Stimulated activated CD4-positive, alpha-beta T cell treated with anti-CD3 and anti-CD28 coated beads, Interleukin-15, amount 100 ng/mL, for 48 hours (primary cell): ENCODE results near the gene TSN.
A peak's percentile ranks its signal among the peaks of the same experiment; 100 is the strongest.
"Not testable (repeated sequence)": the region's sequence is repeated elsewhere in the genome, so short reads cannot be mapped to it uniquely, and the experiment has no call there.

Experiments
- DNase-seq, 2 donors: peaks; one replicate each; pipeline ENCODE4 v3.0.0-alpha.2; 2020; ENCODE audit warnings: low read depth in 2 of 2

The TSN gene

DNA sequence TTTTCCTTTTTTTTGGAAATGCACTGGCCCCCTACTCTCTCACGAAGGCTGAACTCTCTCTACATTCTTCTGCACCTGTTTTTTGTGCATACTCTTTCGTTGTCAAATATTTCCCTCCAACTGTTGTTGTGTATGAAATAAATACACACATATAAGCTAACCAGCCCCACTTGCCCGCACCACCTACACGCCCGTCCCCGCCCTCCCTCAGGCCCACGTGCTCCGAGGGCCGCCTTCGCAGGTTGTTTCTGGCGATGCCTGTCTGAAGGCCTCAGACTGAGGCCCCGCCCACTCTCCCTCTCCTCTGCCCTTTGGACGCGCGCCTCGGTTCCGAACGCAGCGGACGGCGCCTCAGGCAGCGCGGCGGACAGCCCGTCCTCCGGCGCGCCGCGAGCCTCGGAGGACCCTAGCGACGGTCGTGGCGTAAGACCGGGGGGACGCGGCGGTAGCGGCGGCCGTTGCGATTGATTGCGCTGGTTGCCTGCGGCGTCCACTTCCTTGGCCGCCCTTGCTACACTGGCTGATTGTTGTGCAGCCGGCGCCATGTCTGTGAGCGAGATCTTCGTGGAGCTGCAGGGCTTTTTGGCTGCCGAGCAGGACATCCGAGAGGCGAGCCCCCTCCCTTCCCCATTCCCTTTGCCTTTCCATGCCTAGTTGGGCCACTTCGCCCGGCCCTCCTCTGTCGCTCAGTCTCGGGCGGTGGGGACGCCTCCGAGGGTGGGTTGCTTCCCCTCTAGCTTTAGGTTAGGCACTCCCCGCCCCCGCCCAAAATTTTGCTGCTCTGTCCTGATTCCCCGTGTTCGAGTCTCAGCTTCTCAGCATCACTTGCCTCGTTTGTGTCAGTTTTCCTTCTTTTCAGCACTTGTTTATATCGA lies at the start of gene TSN:
Gene TSN (plus strand): TSS at position 415 of the 875 bp plus-strand sequence. CDS start 129 bp downstream, at position 544.
- peak; percentile 96 to 97 for DNase-seq

DNA sequence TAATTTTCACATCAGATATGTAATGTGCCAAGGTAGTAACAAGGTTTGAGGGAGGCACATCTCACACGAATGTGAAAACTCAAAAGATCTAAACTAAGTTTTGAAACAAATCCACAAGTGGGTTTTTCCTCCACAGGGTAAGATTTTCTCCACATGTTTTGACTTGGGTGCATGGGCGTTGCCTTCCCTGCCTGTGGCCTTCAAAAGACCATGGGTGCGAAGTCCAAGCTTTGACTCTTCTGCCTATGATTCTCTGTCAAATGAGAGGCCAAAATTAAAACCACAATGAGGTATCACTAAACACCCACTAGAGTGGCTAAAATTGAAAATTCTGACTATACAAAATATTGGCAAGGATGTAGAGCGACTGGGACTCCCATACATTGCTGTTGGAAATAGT lies 49.5 kb upstream of the TSN start:
- no peak for DNase-seq

DNA sequence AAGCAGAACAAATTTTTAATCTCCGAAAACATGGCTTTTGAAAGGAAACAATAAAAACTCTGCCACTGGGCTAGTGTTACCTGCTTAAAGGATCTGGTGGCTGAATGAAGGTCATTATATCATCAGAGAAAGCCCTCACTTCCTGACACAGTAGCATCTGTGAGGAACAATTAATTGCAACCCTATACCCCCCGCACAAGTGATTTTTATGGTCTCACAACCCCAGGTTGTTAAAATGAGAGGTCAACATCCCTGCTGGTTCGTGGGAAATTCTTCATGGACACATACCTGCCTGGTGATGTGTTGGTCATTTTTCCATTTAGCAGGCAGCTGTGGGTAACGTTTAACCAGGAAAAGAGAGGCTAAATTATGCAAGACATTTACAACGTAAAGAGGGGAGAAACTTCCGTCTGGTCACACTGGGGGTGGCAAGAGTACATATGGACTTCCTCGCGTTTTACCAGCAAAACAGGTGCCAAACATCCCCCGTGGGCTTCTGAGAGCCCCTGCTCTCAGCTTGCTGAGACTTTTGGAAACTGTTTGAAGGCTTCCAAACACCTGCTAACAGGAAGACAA lies 48.0 kb upstream of the TSN start:
- no peak for DNase-seq

DNA sequence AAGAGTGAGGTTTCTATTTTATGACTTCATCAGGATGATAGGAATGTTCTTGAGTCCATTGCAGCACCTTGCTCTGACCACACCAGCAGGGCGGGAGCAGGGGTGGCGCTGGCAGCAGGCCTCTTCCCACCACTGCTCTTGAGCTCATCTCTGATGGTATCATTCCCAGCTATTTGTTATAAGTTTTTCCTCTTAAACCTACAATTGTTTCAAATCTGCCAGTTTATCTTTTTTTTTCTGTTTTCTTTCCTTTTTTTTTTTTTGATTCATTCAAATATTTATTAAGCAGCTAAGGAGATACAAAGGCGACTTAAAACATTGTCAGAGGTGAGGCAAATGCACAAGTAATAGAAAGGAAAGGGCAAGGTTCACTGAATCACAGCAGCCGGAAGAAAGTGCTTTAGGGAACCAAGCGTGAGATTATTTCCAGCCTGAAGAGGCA lies 47.5 kb upstream of the TSN start:
- DNase-seq, result no peak

- no peak for DNase-seq
Measured at GRCh38 chr2:121709776-121710469, 45.5 kb upstream of the TSN start.

DNA sequence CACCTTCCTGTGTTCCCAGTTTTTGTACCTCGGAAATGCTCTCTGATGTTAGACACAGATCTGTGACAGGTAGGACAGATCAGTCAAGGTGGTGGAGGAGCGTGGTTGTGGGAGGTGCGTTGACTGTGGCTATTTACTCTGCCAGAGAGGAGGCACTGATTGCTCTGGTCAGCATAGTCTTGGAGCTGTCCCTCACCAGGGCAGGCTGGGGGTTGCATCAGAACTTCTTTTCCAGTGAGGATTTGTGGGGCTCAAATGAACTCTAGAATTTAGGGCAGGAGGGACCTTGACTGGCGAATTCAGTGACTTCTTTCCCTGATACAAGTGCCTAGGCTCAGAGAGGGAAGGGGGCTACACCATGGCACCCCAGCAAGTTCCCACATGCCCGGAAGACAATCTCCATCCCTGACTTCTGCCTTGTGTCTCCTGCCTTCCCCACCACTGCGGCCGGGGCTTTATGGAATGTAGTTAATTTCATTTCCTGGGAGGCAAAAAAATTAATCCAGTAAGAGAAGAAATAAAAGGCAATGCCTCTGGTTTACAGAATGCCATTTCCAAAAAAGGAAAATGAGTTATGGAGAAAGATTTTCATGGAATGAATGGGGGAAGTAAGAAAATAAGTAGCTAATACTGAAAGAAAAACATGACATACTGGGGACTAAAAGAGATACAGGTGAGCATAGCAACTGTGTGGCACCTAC lies 44.8 kb upstream of the TSN start:
- no peak for DNase-seq

DNA sequence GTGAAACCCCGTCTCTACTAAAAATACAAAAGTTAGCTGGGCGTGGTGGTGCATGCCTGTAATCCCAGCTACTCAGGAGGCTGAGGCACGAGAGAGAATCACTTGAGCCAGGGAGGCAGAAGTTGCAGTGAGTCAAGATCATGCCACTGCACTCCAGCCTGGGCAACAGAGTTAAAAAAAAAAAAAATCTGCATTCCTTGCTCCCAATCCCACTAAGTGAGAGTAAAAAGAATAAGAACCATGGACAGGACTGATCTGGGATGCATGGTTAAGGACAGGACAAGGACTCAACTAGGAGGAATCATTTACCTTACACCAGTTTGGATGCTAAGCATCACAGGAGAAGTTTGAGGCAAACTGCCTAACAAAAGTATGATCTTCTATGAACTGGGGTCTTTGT lies 44.0 kb upstream of the TSN start:
- DNase-seq, result not testable (repeated sequence)

GRCh38 chr2:121716126-121716525 lies 39.3 kb upstream of the TSN start:
- no peak for DNase-seq

DNA sequence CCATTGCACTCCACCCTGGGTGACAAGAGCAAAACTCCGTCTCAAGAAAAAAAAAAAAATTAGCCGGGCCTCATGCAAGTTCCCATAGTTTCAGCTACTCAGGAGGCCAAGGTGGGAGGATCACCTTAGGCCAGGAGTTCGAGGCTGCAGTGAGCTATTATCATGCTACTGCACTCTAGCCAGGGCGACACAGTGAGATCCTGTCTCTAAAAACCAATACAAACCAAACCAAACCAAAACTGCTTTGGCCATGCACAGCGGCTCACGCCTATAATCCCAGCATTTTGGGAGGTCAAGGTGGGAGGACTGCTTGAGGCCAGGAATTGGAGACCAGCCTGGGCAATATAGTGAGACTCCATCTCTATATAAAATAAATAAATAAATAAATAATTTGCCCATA lies 37.9 kb upstream of the TSN start:
- DNase-seq, result no peak

- DNase-seq, result no peak
Measured at GRCh38 chr2:121721926-121722325, 33.5 kb upstream of the TSN start.

DNA sequence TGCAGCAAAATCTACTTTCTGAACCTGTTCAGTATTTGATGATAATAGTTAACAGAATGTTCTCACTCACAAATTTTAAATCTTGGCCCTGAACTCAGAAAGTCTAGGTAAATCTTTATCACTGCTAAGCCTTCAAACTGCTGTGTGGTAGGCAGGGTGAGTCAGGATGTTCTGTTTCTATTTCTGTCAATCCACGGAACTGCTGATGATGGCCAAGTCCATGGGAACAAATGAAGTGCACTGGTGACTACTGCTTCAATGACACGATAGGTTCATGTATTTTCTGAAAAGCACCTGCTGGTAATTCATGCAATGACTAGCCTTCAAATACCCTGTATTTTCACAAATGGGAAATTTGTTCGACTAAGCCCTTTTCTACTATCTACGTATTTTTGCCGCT lies 33.0 kb upstream of the TSN start:
- DNase-seq, result peak; percentile 48

DNA sequence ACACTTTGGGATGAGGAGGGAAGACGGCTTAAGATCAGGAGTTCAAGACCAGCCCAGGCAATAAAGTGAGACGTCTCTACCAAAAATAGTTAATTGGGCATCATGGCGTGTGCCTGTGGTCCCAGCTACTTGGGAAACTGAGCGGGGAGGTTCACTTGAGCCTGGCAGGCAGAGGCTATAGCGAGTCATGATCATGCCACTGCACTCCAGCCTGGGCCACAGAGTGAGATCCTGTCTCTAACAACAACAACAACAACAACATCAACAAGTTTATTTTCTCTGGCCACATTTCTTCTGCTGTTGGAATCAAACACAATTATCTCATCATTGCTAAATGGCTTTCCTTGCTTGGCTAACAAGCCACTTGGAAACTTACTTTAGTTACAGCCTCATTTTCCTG lies 32.1 kb upstream of the TSN start:
- DNase-seq, result no peak

DNA sequence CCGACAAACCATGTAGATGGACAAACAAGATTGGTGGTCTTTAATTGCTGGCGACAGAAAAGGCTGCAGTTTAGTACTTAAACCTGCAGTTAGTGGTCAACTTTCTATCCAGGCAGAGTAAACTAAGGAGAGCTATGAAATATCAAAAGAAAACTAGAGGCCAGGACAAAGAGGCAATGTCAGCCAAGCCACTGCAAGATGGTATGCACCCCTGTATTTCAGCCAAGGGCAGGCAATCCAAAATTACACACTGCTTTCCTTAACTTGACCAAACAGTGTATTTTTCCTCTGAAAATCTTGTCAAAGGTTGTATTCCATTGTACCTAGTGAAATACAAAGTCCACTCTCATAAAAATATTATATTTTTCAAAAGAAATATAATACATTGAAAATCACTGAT lies 28.1 kb upstream of the TSN start:
- DNase-seq, result no peak

- DNase-seq, result no peak
Measured at GRCh38 chr2:121727950-121728349, 27.5 kb upstream of the TSN start.

DNA sequence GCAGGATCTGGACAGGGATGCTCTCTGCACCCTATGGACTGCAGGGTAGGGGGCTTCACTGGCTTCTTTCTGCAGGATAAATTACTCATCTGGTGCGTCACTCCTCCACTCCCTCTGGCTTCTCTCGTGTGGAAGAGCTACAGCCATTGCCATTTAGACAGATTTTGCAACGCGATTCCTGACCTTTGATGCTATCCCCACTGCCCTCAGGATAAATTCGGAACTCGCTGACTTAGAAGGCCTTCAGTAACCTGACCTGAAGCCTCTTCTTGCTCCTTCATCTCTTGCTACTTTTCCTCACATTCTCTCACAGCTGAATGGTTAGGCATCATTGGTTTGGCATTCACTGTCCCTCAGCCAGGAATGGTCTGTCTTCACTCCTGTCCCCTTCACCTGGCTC lies 24.1 kb upstream of the TSN start:
- DNase-seq, result no peak

DNA sequence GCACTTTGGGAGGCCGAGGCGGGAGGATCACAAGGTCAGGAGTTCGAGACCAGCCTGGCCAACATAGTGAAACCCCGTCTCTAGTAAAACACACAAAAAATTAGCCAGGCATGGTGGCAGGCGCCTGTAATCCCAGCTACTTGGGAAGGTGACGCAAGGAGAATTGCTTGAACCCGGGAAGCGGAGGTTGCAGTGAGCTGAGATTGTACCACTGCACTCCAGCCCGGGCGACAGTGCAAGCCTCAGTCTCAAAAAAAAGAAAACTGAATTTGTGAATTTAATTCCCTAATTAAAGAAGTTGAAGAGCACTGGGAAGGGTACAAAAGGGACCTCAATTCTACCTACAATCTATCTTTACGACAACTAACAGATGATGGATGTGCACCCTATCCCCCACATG lies 20.9 kb upstream of the TSN start:
- DNase-seq, result not testable (repeated sequence)

DNA sequence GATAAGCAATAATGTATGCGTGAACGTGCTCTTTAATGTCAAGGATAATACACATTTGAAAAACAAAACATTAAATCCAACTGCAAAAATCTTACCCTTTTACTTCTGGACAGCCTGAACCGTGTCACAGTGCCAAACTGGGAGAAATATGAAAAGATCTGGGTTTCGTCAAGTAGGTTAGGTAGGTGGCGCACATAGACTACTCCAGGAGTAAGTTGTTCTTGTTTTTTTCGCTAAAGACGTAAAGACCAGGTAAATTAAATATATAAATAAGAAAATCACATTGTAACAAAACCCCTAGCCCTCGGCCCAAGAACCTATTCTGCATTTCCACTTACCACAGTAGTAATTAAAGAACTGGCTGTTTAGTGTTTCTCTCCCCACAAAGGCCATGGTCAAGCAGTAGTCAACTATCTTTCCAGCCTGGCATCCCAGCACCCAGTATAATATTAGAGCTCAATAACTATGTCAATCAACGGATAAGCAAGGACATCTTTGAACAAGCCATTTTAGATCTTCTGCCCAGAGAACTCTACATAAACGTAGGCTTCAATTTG lies 19.9 kb upstream of the TSN start:
- DNase-seq, result no peak

- DNase-seq, result no peak
Measured at GRCh38 chr2:121736140-121736461, 19.4 kb upstream of the TSN start.

DNA sequence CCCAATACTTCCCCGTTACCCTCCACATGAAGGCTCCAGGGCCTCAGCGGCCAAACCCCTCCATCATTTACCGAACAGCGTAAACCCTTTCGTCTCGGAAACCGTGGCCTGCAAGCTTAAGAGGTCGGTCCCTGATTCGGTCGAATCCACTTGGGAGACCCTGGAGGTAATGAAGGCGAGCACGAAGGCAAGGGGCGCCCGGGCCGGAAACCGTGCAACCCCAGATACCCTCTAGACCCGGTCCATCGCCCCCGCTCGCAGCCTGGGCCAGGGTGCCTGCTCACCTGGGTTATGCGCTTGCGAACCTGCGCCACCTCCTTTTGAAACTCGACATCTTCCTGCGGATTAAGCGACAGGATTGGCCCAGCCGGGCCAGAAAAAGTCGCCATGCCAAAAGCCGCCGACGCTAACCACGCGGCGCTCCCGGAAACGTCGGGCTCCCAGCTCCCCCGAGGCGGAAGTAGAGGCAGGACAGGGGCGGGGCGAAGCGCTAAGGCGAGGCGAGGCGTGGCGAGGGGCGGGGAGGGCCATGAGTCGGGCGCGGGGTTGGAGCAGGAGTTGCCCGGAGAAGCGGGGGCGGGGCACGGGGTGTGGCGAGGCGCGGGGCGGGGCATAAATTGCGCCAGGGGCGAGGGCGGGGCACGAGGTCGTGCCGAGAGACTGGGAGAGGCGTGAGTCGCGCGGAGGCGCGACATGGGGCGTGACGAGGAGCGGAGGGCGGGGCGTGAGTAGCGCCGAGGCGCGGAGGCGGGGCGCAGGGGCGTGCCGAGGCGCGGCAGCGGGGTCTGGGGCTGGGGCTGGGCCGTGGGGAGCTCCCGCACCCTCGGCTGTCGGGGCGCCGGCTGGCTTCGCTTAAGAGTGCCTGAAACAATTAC lies 18.8 kb upstream of the TSN start, which contains the start of gene NIFK:
Gene NIFK (minus strand): TSS at position 414 of the 875 bp plus-strand sequence. CDS start 25 bp downstream, at position 389.
- DNase-seq, result peak; percentile 100

DNA sequence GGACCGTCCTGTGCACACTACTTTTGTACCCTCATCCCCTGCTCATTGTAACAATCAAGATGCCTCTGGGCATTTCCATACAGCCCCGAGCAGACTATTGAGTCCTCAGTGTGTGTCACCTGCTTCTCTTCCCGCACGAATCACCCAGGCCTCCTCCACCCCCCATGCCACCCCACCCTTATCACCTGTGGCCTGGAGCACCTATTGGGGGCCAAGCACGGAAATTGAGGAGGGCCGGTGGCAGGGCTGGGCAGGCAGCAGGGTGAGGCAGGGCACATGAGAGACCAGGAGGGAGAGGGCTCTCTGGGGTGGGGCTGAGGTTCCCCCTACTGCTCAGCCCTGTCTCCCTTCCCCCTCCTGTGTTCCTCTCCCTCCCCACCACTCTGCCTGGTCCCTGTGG lies 14.5 kb upstream of the TSN start:
- no peak for DNase-seq

GRCh38 chr2:121741450-121741849 lies 14.0 kb upstream of the TSN start:
- DNase-seq, result no peak
